Measurements from ENCODE around the gene KIAA1671.

- no peak for TF ChIP-seq CTCF (IDR thresholded peaks at IDR 0.05)
- TF ChIP-seq POLR2AphosphoS5 (IDR thresholded peaks at IDR 0.05) = no peak
- TF ChIP-seq POLR2A (IDR thresholded peaks at IDR 0.05) = no peak
- no peak for TF ChIP-seq EP300 (IDR thresholded peaks at IDR 0.05)
These were observed 158.0 kb downstream of the KIAA1671 start for GRCh38 chr22:25110596-25110845.
